Smooth muscle cell (in vitro differentiated cells): ENCODE measurements around the gene SH3GL3. TPM values are rescaled to one million over a fixed set of nuclear protein-coding genes. Genes with fewer than 3 reads are reported as not detected.

Source experiments
- DNase-seq: peaks from one replicate; lab custom pipeline; 2025; ENCODE audit not compliant: unreplicated experiment; lab: John Stamatoyannopoulos, UW
- H2AFZ ChIP-seq: fragments of 200-600 bp; sonication (generic); 2 replicates; pipeline ENCODE4 v1.6.0; 2016; ENCODE audit warnings: antibody characterized with exemption, low read depth, mild to moderate bottlenecking
- H3F3A ChIP-seq: fragments of 200-600 bp; sonication (generic); 2 replicates; pipeline ENCODE4 v1.6.0; 2017; ENCODE audit warnings: antibody characterized with exemption, low read depth
- H3K27ac ChIP-seq: fragments of 200-600 bp; sonication (generic); 2 replicates; pipeline ENCODE4 v1.5.1; 2016; ENCODE audit warnings: low read depth, mild to moderate bottlenecking
- H3K27me3 ChIP-seq: fragments of 200-600 bp; sonication (generic); 2 replicates; pipeline ENCODE4 v1.6.1; 2016; ENCODE audit warnings: low read depth, mild to moderate bottlenecking
- H3K36me3 ChIP-seq: fragments of 200-600 bp; sonication (generic); 2 replicates; pipeline ENCODE4 v1.5.1; 2016; ENCODE audit warnings: low read depth
- H3K4me1 ChIP-seq: fragments of 200-600 bp; sonication (generic); 2 replicates; pipeline ENCODE4 v1.5.1; 2016; ENCODE audit warnings: low read depth
- H3K4me2 ChIP-seq: fragments of 200-600 bp; sonication (generic); 2 replicates; pipeline ENCODE4 v1.6.0; 2016; ENCODE audit warnings: mild to moderate bottlenecking
- H3K4me3 ChIP-seq: fragments of 200-600 bp; sonication (generic); 2 replicates; pipeline ENCODE4 v1.5.1; 2016; ENCODE audit warnings: mild to moderate bottlenecking
- H3K79me2 ChIP-seq: fragments of 200-600 bp; sonication (generic); 2 replicates; pipeline ENCODE4 v1.6.0; 2016; ENCODE audit warnings: low read depth, mild to moderate bottlenecking
- H3K9ac ChIP-seq: fragments of 200-600 bp; sonication (generic); 2 replicates; pipeline ENCODE4 v1.6.0; 2016; ENCODE audit warnings: low read depth
- H3K9me3 ChIP-seq: fragments of 200-600 bp; sonication (generic); replicated peaks from 2 replicates; pipeline ENCODE4 v1.5.1; 2016; ENCODE audit warnings: low read depth
- H4K20me1 ChIP-seq: fragments of 200-600 bp; sonication (generic); 2 replicates; pipeline ENCODE4 v1.6.0; 2016; ENCODE audit warnings: low read depth
- CTCF ChIP-seq: fragments of 200-600 bp; sonication (generic); IDR thresholded peaks from 2 replicates; pipeline ENCODE4 v1.5.1; 2017; ENCODE audit warnings: borderline replicate concordance, mild to moderate bottlenecking, antibody characterized with exemption; ENCODE audit not compliant: insufficient read depth, poor library complexity, severe bottlenecking
- WGBS: methylation state at CpG from one replicate; pipeline ENCODE4 v1.1.7; 2016; ENCODE audit warnings: low lambda C conversion rate; 5-methylcytosine and 5-hydroxymethylcytosine counted together
- polyA plus RNA-seq: library from polyadenylated mRNA; unstranded; fragments of >200 nt; fragmentation: Nextera tagmentation; extraction: Ambion mirVana; gene quantifications from 2 replicates; pipeline ENCODE4 v1.2.1, GENCODE V29; 2016
- total RNA-seq: library from RNA; depleted of rRNA; stranded (reverse); fragments of >200 nt; gene quantifications from 2 replicates; pipeline ENCODE4 v1.2.3, GENCODE V29; 2014

Gene SH3GL3
- total and polyA plus RNA-seq, 2 experiments from 2014 or later, result 0.50 to 2.2 TPM

- WGBS, result 98% methylated on average over 7 of the region's 7 CpGs
Observed at GRCh38 chr15:83556754-83557153, 109.6 kb downstream of the SH3GL3 start.

GRCh38 chr15:83558146-83558545, 111.0 kb downstream of the SH3GL3 start:
- no peak for TF ChIP-seq CTCF
- Histone ChIP-seq H3K4me1 (no peaks in the 10 kb centered on the region), H2AFZ (no peak overlapping the region), H3K4me2 (no peak overlapping the region), H3K9ac (no peak overlapping the region), H3K4me3 (no peak overlapping the region), H3K79me2 (no peaks in the 10 kb centered on the region), H4K20me1 (no peaks in the 10 kb centered on the region), H3K9me3 (no peaks in the 10 kb centered on the region), H3K27me3 (no peaks in the 10 kb centered on the region), H3K36me3 (no peaks in the 10 kb centered on the region), H3F3A (no peaks in the 10 kb centered on the region), H3K27ac (no peak overlapping the region)
- DNase-seq, result no peak
- 82% methylated on average over 5 of the region's 5 CpGs for WGBS

More at GRCh38 chr15:83556754-83557153, 109.6 kb downstream of the SH3GL3 start:
- Histone ChIP-seq H3K36me3 (no peaks in the 10 kb centered on the region), H3K9me3 (no peaks in the 10 kb centered on the region), H3K27me3 (no peaks in the 10 kb centered on the region), H4K20me1 (no peaks in the 10 kb centered on the region), H3K4me1 (no peaks in the 10 kb centered on the region), H2AFZ (no peak overlapping the region), H3K9ac (no peak overlapping the region), H3K4me2 (no peak overlapping the region), H3K4me3 (no peak overlapping the region), H3K27ac (no peak overlapping the region), H3F3A (no peaks in the 10 kb centered on the region), H3K79me2 (no peaks in the 10 kb centered on the region)
- no peak for TF ChIP-seq CTCF
- DNase-seq, result no peak

GRCh38 chr15:83559310-83559966, 112.3 kb downstream of the SH3GL3 start:
- Histone ChIP-seq H4K20me1 (no peaks in the 10 kb centered on the region), H3K4me2 (no peak overlapping the region), H3F3A (no peaks in the 10 kb centered on the region), H3K79me2 (no peaks in the 10 kb centered on the region), H3K36me3 (no peaks in the 10 kb centered on the region), H3K27ac (no peak overlapping the region), H3K4me1 (no peaks in the 10 kb centered on the region), H3K9me3 (no peaks in the 10 kb centered on the region), H3K9ac (no peak overlapping the region), H3K4me3 (no peak overlapping the region), H2AFZ (no peak overlapping the region), H3K27me3 (no peaks in the 10 kb centered on the region)
- DNase-seq, result no peak
- peak; percentile 80 for TF ChIP-seq CTCF
- WGBS, result 8% methylated on average over 7 of the region's 7 CpGs

GRCh38 chr15:83561661-83562060, 114.5 kb downstream of the SH3GL3 start:
- H3F3A ChIP-seq, result no peaks in the 10 kb centered on the region
- no peak overlapping the region for H2AFZ ChIP-seq
- H3K9me3 ChIP-seq, result no peaks in the 10 kb centered on the region

More at GRCh38 chr15:83561661-83562060, 114.5 kb downstream of the SH3GL3 start:
- no peak for TF ChIP-seq CTCF
- Histone ChIP-seq H3K4me1 (no peaks in the 10 kb centered on the region), H3K4me2 (no peak overlapping the region), H3K27me3 (no peaks in the 10 kb centered on the region), H3K4me3 (no peak overlapping the region), H3K79me2 (no peaks in the 10 kb centered on the region), H4K20me1 (no peaks in the 10 kb centered on the region), H3K9ac (no peak overlapping the region), H3K27ac (no peak overlapping the region), H3K36me3 (no peaks in the 10 kb centered on the region)
- no peak for DNase-seq
